Raji (cell line): ENCODE results near the gene GRM8.

Experiments
- POLR2A ChIP-seq: IDR thresholded peaks from 2 replicates; pipeline ENCODE4 v1.6.1; 2011; ENCODE audit warnings: low read depth, low read length, control low read depth; ENCODE audit not compliant: insufficient read depth

GRM8 gene

DNA sequence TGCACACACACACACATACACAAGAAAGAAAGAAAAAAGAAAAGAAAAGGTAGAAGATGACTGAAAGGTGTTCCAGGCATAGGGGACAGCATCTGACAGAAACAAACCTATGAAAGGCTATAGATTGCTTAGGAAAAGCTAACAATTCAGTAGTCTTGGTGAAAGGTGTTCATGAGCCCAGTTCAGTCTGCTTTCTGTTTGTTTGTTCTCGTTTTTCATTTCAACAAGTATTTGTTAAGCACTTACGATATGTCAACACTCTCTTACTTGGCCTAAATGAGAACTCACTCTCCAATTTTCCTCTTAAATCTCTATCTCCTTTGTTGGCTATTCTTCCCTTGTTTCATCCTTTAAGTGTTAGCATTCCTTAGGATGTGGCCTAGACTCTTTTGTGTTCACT is 133.2 kb downstream of the GRM8 start:
- TF ChIP-seq POLR2A = no peak

DNA sequence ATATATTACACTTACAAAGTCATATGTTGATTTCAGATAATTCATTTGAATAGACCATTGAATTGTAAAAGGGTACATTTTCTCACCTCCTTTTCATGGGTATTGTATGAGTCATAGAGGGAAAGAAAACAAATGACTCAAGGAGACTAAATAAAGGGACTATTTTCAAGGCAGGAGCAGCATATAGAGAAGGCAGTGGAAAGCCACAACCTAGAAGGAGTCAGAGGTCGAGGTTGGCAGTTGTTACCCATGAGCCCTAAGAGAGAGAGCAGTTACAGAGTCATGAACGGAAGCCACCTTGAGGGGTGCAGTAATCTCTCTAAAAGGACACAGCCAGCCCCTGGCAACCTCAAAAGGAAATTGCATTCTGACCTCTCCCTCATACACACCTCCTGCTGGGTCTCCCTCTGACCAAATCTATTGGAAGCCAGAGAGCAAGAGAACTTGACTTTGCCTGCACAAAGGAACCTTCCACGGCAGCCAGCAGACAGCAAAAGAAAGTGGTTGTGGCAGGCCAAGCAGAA is 137.9 kb downstream of the GRM8 start:
- no peak for TF ChIP-seq POLR2A

DNA sequence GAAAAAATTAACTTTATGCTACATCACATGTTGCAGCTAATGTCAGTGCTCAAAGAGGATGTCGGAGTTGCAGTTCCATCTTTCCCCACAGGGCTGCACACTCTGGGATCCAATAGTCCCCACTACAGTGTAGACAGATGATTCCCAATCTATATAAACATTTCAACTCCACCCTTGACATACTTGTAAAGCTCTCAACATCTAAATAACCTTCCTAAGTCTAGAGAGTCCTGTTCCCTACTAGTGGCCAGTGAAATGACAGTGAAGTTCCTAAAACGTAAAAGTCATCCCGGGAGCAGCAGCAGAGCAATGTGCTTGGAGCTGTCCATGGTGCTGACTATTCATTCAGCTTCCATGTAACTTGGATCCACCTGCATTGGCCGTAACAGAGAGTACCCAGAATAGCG is 145.1 kb downstream of the GRM8 start:
- TF ChIP-seq POLR2A = no peak

DNA sequence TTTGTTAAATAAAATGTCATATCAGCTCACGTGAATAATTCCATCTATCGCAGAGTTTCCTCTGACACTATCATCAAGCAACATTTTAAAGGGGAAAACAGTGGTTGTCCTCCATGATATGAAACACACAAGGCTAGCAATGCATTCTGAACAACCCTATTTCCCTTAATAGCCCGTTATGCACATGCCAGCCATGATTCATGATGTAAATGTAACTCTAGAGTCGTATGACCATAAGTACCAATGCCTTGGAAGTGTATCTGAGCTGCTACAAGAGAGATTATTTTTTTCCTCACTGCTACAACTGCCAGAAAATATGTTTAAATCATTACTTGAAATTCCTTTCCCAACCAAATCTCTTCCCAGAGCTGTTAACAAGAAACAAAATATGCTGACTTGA is 159.4 kb downstream of the GRM8 start:
- TF ChIP-seq POLR2A = no peak

DNA sequence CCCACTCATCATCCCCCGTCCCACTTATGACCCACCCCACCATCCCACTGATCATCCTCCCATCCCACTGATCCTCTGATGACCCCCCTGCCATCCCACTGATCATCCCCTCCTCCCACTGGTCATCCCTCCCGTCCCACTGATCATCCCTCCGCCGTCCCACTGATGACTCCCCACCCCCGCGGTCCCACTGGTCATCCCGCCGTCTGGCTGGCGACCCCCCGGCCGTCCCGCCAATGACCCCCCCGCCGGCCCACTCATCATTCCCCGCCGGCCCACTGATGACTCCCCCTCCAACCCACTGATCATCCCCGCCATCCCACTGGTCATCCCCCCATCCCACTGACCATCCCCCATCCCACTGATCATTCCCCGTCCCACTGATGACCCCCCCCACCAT is 161.1 kb downstream of the GRM8 start:
- no peak for TF ChIP-seq POLR2A

DNA sequence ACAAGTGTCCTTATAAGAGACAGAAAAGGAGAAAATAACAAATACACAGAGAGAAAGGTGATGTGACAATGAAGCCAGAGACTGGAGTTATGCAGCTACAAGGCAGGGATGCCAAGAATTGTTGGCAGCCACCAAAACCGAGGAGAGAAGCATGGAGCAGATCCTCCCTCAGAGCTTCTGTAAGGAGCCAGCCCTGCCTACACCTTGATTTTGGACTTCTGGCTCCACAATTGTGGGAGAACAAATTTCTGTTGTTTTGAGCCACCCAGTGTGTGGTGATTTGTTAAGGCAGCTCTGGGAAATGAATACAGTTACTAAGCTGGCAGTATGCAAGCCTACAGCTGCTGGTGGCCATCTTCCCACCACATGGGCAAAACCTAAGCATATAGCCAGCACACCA is 163.6 kb downstream of the GRM8 start:
- no peak for TF ChIP-seq POLR2A

DNA sequence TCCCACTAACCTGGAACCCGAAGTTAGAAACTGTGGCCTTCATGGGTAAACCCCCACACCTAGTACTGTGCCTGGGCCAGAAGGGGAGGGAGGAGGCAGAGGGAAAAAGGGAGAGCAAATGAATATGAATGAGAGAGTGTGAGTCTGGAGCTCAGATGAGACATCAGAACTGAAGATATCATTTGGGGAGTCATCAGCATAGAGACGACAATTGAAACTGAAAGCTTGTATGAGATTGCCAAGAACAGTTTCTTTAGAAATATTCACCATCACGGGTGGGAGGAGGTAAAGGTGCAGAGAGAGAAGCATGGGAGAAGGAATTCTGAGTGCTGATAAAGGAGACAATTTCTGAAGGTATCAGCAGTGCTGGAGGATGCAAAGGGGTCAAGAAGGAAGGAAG is 171.2 kb downstream of the GRM8 start:
- no peak for TF ChIP-seq POLR2A

DNA sequence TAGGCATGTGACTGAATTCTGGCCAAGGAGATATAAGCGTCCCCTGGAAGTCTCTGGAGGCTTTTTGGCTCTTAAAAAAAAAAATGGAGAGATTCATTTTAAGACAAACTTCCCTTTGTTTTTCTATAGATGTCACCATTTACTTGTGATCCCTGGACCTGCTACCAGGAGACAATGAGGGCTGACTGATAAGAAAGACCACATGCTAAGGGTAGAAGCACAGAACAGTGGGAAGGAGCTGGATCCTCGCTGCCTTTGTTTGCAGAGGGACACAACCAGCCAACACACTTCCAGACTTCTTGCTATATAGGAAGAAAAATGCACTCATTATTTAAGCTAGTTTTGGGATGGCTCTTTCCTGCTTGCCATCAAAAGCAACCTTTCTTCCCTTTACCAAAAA is 172.2 kb downstream of the GRM8 start:
- TF ChIP-seq POLR2A = no peak

DNA sequence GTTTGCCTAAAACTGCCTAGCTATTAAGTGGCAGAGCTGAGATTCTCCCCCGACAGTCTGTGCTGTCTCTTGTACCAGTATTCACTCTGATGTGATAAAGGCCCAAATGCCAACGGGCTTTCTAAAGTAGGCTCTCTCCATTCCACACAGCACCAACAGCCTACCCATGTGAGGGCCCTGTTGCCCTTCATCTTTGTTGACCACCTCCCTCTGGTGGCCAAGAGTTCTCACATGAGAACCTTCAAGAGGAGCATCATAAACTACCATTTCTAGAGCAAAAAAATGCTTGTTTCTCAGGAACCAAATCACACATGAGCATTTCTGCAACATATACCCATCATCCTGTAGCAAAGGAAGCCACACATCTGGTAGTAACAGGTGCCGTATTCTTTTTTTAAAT is 185.8 kb downstream of the GRM8 start:
- TF ChIP-seq POLR2A = no peak

DNA sequence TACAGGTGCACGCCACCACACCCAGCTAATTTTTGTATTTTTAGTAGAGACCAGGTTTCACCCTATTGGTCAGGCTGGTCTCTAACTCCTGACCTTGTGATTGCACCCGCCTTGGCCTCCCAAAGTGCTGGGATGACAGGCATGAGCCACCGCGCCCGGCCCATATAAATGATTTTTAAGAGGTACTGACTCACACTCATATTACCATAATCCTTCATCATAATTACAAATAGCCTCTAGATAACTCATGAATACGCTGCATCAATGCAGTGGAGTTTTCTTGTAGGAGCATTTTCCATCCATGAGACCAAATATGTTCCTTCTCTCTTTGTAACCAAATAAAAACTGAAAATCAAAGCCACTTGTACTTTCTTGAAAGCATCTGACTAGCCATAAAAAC is 193.3 kb downstream of the GRM8 start:
- no peak for TF ChIP-seq POLR2A

DNA sequence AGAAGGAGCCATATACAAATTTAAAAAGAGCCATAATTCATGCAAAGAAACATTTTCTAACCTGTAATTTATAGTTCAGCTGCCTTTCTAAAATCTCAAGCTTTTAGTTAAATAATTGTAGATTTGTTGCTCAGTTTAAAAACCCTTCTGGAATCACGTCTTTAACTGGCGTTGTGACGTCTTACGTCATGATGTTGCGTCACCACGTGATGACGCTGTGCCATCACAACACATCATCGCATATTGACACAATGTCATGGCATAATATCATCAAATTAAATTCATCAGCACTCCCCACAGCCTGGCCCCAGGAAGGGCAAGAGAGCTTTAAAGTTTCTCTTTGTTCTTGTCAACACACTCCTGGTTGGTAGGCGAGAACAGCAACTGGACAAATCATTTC is 194.8 kb downstream of the GRM8 start:
- no peak for TF ChIP-seq POLR2A

DNA sequence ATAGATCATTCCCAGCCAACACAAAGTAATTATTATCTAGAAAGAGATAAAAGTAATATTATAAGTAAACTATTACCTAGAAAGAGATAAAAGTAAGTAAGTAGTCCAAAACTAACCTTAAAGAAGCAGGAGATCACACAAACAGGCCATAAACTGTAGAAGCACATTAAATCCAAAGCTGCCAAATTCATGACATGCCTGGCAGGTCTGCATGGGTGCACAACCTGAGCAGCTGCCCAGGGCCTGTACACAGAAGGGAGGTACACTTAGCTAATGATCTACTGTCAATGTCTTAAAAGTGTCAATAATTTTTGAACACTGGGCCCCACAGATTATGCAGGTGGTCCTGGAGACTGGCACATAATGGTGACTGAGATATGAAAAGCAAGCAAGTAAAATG is 196.5 kb downstream of the GRM8 start:
- TF ChIP-seq POLR2A = no peak

DNA sequence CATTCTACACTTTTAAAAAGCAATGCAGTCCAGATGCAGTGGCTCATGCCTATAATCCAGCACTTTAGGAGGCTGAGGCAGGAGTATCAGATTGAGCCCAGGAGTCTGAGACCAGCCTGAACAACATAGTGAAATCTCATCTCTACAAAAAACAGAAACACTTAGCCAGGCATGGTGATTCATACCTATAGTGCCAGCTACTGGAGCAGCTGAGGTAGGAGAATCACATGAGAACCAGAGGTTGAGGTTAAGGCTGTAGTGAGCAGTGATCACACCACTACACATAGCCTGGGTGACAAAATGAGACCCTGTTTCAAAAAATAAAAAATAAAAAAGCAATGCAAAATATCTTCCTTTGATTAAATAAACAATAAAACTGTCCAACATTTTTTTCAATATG is 205.2 kb downstream of the GRM8 start:
- no peak for TF ChIP-seq POLR2A

DNA sequence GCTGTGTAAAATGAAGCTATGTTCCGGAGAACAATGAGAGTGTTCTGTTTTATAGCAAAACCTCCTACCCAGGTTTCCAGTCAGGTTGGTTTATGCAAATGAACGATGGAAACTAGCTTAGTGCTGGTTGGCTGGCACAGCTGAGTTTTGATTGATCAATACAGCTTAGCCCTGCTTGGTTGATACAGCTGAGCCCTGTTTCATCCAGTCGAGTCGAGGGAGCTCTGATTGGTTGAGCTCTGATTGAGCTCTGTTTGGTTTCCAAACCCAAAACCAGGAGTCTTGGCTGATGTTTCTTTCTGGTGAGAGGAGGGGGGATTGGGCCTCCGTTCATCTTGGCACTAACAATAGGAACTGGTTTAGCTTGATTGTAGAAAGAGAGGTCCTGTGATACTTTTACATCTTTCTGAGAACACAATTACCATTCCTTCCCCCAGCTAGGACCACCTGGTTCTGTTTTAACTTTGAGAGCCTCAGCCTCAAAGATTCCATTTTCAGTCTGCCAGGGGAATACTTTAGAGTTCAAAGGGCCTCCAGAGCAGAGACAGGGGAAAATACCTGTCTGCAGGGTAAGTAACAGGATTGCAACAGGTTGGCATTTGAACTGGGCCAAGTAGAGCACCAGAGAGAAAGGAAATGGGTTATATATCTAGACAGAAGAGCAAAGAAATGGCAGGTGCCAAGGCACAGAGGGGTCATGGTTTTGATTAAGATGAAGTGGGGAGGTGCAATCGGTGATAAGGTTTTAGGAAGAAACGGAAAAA is 210.9 kb downstream of the GRM8 start:
- no peak for TF ChIP-seq POLR2A

DNA sequence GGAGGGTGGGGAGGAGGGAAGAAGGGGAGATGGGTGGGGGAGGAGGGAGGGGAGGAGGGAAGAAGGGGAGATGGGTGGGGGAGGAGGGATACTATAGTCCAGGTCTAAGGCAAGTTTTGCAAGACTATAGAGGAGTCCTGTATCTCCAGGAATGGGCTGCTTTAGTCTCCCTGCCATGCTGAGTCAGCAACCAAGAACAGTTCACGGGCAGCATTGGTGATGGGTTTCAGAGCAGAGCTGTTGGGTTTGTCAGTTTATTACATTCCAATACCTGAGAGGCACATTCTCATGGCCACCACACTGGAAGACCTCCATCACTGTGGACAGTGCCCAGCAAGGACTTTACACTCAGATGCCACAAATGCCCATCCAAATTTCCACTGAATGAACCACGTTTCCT is 212.7 kb downstream of the GRM8 start:
- no peak for TF ChIP-seq POLR2A

DNA sequence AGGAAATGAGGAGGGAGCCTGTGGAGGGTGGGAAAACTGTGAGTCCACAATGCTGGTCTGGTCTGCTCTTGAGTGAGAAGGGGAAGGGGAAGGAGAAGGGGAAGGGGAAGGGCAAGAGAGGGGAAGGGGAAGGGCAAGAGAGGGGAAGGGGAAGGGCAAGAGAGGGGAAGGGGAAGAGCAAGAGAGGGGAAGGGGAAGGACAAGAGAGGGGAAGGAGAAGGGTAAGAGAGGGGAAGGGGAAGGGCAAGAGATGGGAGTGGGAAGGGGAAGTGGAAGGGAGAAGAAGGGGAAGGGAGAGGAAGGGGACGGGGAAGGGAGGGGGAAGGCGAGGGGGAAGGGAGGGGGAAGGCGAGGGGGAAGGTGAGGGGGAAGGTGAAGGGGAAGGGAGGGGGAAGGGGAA is 213.2 kb downstream of the GRM8 start:
- no peak for TF ChIP-seq POLR2A
